Stimulated activated CD4-positive, alpha-beta T cell treated with anti-CD3 and anti-CD28 coated beads, Interleukin-1b, Interleukin-23, amount 100 ng/mL, for 48 hours (primary cell): ENCODE measurements around the gene PLXNA3.
A peak's percentile ranks its signal among the peaks of the same experiment; 100 is the strongest.

Source experiments
- DNase-seq: peaks from one replicate; pipeline ENCODE4 v3.0.0-alpha.2; 2020

Gene PLXNA3

DNA sequence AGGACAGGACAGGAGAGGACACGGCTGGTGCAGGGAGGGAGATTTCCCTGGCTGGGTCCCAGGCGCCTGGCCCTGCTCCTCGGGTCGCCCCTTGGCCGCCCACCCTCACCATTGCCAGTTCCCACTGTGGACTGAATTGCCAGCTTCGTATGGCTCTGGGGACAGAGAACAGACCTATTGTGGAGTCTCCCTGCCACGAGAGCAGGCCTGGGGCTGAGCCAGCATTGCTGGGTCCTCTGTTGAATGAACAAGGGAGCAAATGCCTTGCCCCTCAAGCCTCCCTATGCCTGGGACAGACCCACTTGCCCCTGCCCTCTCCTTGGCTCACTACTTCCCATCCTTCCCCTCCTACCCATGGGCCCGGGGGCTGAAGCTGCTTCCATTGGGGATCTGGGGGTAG is 4.3 kb downstream of the PLXNA3 start:
- DNase-seq, result no peak

GRCh38 chrX:154463611-154464220 is 5.6 kb downstream of the PLXNA3 start:
- DNase-seq, result no peak

DNA sequence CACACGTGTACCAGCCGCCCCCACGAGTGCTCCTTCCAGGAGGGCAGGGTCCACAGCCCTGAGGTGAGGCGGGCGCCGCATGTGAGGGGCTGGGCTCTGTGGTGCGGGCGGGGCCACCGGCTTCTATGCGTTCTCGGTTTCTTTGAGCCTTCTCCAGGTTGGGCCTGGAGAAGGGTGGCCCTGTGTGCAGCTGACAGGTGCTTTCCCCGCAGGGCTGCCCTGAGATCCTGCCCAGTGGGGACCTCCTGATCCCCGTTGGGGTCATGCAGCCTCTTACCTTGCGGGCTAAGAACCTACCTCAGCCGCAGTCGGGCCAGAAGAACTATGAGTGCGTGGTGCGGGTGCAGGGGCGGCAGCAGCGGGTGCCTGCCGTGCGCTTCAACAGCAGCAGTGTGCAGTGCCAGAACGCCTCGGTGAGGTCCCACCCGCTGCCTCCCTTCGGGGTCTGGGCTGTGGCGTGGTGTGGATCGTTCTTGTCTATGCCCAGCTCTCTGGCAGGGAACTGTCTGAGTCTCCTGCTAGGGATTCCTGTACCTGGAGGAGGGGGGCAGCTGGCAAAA is 6.8 kb downstream of the PLXNA3 start:
- no peak for DNase-seq

DNA sequence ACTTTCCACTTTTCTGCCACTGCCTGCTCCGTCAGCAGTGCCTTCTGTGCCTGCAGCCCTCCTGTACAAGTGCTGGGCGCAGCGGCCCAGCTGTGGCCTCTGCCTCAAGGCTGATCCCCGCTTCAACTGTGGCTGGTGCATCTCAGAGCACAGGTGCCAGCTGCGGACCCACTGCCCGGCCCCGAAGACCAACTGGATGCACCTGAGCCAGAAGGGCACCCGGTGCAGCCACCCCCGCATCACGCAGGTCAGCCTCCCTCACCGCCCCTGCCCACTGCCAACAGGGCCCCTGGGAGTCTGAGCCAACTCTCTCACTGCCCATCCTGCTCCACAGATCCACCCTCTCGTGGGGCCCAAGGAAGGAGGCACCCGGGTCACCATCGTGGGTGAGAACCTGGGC is 7.5 kb downstream of the PLXNA3 start:
- no peak for DNase-seq

DNA sequence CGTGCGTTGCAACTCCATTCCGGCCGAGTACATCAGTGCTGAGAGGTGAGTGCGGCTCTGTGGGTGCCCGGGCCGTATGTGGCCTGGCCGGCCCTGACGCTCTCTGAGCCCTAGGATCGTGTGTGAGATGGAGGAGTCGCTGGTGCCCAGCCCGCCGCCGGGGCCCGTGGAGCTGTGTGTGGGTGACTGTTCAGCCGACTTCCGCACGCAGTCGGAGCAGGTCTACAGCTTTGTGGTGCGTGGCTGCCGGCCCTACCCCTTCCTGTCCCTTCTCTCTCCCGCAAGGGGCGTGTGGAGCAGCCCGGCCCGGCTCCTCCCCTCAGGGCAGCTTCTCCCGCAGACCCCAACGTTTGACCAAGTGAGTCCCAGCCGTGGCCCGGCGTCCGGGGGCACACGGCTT is 8.0 kb downstream of the PLXNA3 start:
- DNase-seq, result no peak

DNA sequence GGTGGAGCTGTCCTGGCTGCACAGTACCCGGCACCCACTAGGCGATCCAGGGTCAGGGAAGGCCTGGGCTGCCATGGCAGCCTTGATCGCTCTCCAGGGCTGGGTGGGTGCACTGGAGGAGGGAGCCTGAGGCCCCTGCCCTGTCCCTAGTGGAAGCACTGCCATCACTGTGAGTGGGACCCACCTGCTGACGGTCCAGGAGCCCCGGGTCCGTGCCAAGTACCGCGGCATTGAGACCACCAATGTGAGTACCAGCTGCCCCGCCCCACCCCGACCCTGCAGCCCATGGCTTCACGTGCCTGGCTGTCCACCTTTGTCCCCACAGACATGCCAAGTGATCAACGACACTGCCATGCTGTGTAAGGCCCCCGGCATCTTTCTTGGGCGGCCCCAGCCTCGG is 8.8 kb downstream of the PLXNA3 start:
- DNase-seq, result no peak

DNA sequence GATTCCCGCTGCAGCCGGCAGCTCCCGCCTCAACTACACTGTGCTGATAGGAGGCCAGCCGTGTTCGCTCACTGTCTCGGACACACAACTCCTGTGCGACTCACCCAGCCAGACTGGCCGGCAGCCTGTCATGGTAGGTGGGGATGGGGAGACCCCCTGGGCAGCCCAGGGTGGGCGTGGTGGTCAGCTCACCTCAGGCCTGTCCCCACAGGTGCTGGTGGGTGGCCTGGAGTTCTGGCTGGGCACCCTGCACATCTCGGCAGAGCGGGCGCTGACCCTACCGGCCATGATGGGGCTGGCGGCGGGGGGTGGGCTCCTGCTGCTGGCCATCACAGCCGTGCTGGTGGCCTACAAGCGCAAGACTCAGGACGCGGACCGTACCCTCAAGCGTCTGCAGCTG is 9.5 kb downstream of the PLXNA3 start:
- DNase-seq, result no peak

DNA sequence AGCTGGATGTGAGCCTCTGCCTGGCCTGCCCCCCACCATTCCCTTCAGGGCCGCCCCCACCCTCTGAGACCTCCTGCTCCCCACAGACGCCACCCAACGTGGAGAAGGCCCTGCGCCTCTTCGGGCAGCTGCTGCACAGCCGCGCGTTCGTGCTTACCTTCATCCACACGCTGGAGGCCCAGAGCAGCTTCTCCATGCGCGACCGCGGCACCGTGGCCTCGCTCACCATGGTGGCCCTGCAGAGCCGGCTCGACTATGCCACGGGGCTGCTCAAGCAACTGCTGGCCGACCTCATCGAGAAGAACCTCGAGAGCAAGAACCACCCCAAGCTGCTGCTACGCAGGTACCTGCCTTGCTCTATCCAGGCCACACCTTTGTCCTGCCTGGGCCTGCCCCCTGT is 10.1 kb downstream of the PLXNA3 start:
- no peak for DNase-seq

DNA sequence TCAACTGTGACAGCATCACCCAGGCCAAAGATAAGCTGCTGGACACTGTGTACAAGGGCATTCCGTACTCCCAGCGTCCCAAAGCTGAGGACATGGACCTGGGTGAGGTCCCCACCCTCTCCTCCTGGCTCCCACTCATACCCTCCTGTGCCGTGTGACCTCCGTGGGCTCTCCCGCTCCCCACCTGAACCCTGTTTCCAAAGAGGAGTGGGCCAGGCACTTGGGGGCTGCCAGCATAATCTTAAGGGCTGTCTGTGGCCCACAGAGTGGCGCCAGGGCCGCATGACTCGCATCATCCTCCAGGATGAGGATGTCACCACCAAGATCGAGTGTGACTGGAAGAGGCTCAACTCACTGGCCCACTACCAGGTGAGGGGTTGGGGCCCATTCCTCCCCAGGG is 11.0 kb downstream of the PLXNA3 start:
- DNase-seq, result no peak

DNA sequence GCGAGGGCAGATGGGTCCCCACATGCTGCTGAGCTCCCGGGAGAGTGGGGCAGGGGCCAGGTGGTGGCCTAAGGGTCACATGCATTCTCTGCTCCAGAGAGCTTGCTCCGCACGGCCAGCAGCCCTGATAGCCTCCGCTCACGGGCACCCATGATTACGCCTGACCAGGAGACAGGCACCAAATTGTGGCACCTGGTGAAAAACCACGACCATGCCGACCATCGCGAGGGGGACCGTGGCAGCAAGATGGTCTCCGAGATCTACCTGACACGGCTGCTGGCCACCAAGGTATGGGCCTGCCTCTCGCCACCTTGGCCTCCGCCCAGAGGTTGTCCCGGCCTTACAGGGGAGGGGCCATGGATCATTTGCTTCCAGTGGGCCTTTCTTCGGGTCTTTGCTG is 11.8 kb downstream of the PLXNA3 start:
- no peak for DNase-seq

DNA sequence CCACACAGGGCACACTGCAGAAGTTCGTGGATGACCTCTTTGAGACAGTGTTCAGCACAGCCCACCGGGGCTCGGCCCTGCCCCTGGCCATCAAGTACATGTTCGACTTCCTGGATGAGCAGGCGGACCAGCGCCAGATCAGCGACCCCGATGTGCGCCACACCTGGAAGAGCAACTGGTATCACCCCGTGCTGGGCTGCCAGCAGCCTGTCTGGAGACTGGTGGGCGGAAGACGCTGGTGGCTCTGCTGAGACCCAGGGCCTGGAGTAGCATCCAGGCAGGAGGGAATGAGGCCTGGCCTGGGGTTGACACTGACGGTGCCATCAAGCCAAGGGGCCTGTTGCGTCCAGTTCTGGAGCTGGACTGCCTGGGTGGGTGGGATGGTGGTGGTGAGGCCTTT is 12.4 kb downstream of the PLXNA3 start:
- no peak for DNase-seq

- no peak for DNase-seq
These were observed 13.0 kb downstream of the PLXNA3 start for GRCh38 chrX:154470914-154471568.

- no peak for DNase-seq
These were observed 14.0 kb downstream of the PLXNA3 start for GRCh38 chrX:154471839-154472684.

GRCh38 chrX:154472685-154473632 is 14.9 kb downstream of the PLXNA3 start:
- no peak for DNase-seq

GRCh38 chrX:154473683-154474082 is 15.6 kb downstream of the PLXNA3 start:
- no peak for DNase-seq

GRCh38 chrX:154476821-154477220 is 18.7 kb downstream of the PLXNA3 start:
- DNase-seq, result no peak

DNA sequence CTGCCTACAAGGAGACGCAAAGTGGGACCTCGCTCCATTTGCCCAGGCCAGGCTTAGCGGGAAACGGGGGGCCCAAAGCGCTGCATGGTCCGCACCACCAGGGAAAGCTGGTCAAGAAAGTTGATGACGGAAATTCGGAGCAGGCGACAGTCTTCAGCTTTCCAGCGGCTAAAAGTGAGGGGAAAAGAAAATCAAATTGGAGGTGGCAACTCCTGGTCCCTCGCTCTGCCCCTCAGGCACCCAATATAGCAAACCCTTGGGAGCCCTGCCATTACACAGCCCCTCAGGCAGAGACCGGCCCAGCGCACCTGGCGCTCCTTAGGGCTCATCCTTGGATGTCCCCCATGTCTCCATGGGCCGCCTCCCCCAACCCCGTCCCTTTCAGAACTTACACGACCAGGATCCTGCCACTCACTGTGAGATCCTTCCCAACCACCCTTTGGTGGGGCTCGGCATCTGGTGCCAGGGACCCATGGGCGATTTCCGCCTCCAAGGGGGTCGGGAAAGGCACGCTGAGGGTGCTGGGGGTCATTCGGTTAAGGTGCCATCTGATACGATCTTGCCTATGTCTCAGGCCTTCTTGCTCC is 19.9 kb downstream of the PLXNA3 start:
- DNase-seq, result no peak

DNA sequence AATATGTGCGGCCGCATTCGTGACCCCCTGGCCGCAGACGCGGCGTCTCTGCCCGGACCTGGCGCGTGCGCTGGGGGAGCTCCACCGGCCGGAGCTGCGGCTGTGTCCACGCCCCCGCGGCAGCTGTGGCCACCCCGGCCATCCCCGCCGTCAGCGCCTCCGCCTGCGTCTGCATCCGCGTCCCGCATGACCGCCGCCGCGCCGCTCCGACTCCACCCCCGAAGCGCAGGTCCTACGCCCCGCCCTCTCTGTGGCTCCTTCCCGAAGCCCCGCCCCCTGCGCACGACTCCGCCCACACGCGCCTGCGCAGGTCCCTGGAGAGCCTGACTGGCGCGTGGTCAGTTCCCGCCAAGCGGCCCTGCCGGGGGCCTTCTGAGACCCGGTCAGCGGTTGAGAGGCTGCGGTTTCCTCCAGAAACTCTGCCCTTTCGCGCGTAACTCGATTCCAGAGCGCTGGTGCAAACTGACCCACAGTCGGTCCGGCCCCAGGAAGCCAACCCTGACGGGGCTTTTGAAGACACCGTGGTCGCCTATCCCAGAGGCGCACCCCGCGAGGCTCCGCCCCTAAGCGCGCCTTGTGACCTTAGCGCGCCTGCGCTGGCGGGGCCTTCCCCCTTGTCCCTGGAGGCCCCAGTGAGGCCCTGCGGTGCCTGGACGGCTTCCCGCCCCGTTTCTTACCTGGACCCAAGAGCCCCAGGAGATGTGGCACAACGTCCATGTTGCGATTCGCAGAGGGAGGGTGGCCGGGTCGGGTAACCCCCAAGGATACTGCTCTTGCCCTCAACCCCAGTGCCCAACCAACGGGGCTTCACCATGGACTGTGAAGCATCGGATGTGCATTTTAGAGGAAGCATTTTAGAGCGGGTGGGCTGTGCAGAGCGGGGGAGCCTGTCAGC is 20.9 kb downstream of the PLXNA3 start, which contains the start of gene LAGE3:
Gene LAGE3, minus strand, starts transcription at position 554 of the 895 bp plus-strand sequence. Its CDS starts 366 bp downstream, at position 188.
- DNase-seq, result peak; percentile 93

- DNase-seq, result no peak
These were observed 23.1 kb downstream of the PLXNA3 start for GRCh38 chrX:154481195-154481594.

GRCh38 chrX:154481911-154482601 is 24.0 kb downstream of the PLXNA3 start:
- DNase-seq, result no peak
